ENCODE measurements around the gene FBXL14. TPM values are rescaled to one million over a fixed set of nuclear protein-coding genes. Genes with fewer than 3 reads are reported as not detected.
A peak's percentile ranks its signal among the peaks of the same experiment; 100 is the strongest.

The FBXL14 gene
- total RNA-seq, 4 donors from 2014 or later = 1.5 to 17.4 (median 13.5) TPM

DNA sequence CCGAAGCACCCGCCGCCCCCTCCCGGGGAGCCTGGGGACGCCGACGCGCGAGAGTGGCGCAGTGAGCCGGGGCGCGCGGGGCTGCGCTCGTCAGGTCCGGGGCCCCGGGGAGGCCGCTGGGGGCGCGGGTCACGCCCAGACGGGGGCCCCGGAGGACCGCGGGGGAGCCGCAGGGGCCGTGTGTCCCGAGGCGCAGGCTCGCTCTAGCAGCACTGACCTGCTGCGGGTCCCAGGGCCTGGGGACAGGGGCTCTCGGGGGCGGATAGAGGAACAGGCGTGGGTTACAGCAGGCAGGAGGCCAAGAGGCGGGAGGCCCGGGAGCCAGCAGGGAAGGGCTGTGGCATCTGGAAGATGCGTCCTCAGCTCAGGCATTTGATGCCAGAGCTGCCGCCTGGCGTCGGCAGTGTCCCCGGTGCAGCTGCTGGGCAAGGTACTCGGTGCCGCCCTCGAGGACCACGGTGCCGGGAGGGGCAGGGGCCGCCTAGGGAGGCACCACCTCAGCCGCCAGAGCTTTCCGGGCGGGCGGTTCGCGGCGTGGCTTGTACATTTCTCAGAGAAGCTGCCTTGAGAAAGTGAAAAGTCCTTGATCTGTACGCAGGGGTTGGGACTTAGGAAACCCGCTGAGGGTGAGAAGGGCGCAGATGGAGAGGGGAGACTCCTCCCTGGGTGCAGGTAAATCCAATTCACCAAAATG is 35.9 kb upstream of the FBXL14 start:
- H3K4me1 ChIP-seq = peaks cover 0 to 2% of the 10 kb centered on the region in 2 donors
- TF ChIP-seq POLR2A (IDR thresholded peaks at IDR 0.05) = peak in 1 of 2 donors; percentile 14
- TF ChIP-seq, protein P1, sequence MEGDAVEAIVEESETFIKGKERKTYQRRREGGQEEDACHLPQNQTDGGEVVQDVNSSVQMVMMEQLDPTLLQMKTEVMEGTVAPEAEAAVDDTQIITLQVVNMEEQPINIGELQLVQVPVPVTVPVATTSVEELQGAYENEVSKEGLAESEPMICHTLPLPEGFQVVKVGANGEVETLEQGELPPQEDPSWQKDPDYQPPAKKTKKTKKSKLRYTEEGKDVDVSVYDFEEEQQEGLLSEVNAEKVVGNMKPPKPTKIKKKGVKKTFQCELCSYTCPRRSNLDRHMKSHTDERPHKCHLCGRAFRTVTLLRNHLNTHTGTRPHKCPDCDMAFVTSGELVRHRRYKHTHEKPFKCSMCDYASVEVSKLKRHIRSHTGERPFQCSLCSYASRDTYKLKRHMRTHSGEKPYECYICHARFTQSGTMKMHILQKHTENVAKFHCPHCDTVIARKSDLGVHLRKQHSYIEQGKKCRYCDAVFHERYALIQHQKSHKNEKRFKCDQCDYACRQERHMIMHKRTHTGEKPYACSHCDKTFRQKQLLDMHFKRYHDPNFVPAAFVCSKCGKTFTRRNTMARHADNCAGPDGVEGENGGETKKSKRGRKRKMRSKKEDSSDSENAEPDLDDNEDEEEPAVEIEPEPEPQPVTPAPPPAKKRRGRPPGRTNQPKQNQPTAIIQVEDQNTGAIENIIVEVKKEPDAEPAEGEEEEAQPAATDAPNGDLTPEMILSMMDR (IDR thresholded peaks at IDR 0.05) = peak in 1 of 4 experiments; percentile 9
- no peaks in the 10 kb centered on the region for H3K9me3 ChIP-seq
- no peaks in the 10 kb centered on the region for H3K27me3 ChIP-seq
- H3K27ac ChIP-seq = peak overlapping the region in 1 of 2 donors; percentile 36
- no peaks in the 10 kb centered on the region for H3K36me3 ChIP-seq
- intact Hi-C loops (cut with DNase I; ENCODE audit: low total_unique reads) = loop anchor here (5.0 kb wide), 1 partner anchor 157 kb away; no protein-coding TSS in a partner anchor
- H3K4me3 ChIP-seq = peak overlapping the region; percentile 26 to 42
- DNase-seq = peak in 1 of 2 donors; percentile 31

DNA sequence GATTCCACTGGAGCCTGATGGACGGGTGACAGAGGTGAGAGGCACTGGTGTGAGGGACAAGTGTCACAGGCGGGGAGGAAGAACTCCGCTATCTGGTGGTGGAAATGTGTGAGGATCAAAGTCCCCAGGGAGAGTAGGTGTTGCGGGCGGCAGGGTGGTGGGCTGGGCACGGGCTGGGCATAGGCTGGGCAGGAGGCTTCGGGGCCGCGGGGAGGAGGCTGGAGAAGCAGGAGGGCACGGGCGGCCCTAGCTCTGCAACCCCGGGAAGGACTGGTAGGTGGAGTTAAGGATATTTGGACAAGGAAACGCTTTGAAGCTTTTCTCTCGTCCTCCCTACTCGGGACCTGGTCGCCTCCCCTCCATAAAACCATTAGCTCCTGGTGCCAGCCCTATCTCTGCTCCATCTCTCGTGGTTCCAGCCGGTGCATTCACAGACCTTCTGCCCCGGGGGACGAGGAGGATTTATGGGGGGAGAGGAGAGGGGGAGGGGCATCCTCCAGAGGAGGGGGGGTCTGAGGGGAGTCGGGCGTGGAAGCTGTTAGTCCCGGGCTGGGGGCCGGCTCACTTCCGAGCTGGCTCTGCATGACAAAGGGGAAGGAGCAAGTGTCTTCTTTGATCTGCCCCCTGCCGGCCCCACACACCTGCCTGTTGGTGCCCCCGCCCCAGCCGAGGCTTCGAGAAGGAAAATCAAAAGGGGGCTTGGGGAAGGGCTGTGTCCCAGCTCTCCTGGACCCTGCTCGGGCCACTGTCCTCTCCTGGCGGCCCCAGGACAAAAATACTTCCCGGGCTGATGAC is 35.2 kb upstream of the FBXL14 start:
- intact Hi-C loops (cut with DNase I; ENCODE audit: low total_unique reads) = loop anchor here (5.0 kb wide), 1 partner anchor 158 kb away; no protein-coding TSS in a partner anchor
- no peak for DNase-seq
- Histone ChIP-seq H3K4me3 (peak overlapping the region; percentile 26 to 42), H3K27me3 (no peaks in the 10 kb centered on the region), H3K4me1 (peaks cover 0 to 3% of the 10 kb centered on the region in 2 donors), H3K27ac (peak overlapping the region in 1 of 2 donors; percentile 7), H3K36me3 (no peaks in the 10 kb centered on the region), H3K9me3 (no peaks in the 10 kb centered on the region)
- no peak for TF ChIP-seq POLR2A (IDR thresholded peaks at IDR 0.05)
- TF ChIP-seq, protein P1 (IDR thresholded peaks at IDR 0.05) = peak in 3 of 4 experiments; percentile 11 to 20 (median 11)

DNA sequence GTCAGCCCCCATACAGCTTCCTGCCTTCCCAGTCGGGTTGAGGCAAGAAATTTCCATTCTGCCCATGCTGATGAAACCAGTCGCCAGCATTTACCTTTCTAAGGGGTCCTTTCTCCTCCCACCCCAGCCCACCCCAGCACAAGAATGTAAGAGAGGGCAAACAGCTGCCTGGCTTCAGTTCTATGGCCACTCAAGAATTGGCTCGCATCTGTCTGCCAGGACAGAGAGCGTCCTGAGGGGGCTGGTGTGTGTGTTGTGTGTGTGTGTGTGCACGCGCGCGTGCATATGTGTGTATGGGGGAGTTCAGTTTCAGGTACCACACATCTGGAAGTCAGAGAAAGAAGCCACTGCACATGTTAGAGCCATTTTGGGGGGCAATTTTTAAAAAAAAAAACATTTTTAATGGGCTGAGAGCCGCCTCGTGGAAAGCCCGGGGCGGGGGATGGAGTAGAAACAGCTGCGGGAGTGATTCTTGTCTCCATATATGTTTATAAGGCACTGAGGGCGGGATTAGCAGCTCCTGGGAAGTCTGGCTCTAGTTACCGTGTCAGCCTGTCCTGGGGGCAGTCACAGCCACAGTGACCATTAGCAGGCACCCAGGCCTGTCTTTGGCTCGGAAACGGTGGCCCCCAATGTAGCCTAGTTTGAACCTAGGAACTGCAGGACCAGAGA is 34.4 kb upstream of the FBXL14 start, which contains the start of gene WNT5B:
TSS of gene WNT5B (plus strand) at position 566 of the 672 bp plus-strand sequence. CDS start 2,124 bp downstream, outside the sequence.
- Histone ChIP-seq H3K9me3 (no peaks in the 10 kb centered on the region), H3K27ac (peak within 1 kb of the TSS in 1 of 2 donors; percentile 7), H3K27me3 (no peaks in the 10 kb centered on the region), H3K4me1 (peaks cover 0 to 3% of the 10 kb centered on the region in 2 donors), H3K4me3 (peak within 1 kb of the TSS; percentile 26 to 42), H3K36me3 (no peaks in the 10 kb centered on the region)
- TF ChIP-seq POLR2A (IDR thresholded peaks at IDR 0.05) = no peak
- TF ChIP-seq, protein P1 (IDR thresholded peaks at IDR 0.05) = no peak
- no peak for DNase-seq
- intact Hi-C loops (cut with DNase I; ENCODE audit: low total_unique reads) = no loop called here

DNA sequence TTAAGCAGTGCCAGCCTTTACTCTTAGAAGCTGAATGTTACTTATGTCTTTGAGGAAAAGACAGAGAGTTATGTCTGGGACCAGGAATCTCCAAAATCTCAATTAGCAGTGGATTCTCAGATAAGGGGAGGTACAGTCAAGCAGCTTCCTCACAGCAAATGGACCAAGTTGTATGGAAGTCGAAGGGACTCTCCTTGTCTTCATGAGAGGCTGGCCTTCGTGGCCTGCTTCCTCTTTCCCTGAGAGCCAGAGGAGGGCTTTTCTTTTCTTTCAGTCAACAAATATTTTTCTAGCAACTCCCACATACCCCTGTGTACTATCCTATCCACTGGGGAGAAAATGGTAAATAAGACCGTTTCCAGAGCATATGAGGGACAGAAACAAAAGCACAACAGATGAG is 28.0 kb upstream of the FBXL14 start:
- H3K4me3 ChIP-seq = no peak overlapping the region
- no peaks in the 10 kb centered on the region for H3K27me3 ChIP-seq
- no peak for DNase-seq
- no peak for TF ChIP-seq POLR2A (IDR thresholded peaks at IDR 0.05)
- TF ChIP-seq, protein P1 (IDR thresholded peaks at IDR 0.05) = no peak
- intact Hi-C loops (cut with DNase I; ENCODE audit: low total_unique reads) = no loop called here
- no peaks in the 10 kb centered on the region for H3K9me3 ChIP-seq
- no peak overlapping the region for H3K27ac ChIP-seq
- H3K36me3 ChIP-seq = no peaks in the 10 kb centered on the region
- H3K4me1 ChIP-seq = peaks cover 0 to 3% of the 10 kb centered on the region in 2 donors
